ENCODE measurements around the gene ICE1.

Gene ICE1

DNA sequence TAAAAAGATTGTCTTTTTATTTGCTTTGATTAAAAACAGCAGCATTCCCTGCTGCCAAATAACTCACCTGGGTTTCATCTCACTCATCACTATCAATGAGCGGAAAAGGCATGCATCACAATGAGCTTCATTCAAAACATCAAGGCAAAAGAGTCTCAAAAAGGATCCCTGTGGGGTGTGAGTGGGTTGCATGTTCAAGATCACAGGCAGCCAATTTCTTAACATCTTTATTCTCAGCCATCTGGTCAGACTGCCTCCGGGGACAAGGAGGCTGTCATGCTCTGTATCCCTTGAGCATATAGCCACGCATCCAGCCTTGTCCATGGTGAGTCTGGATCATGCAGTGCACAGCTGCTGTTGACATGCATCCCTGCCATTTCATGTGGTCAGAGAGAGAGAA, 117.1 kb downstream of the ICE1 start:
- no peak for FAIRE-seq
